ENCODE measurements around the gene HINT2.

- TF ChIP-seq CTCF (IDR thresholded peaks at IDR 0.05): no peak
- TF ChIP-seq EZH2 (IDR thresholded peaks at IDR 0.05; ENCODE audit: borderline replicate concordance, insufficient read depth, low read depth, low read length, poor library complexity, severe bottlenecking): no peak
Observed at GRCh38 chr9:35791297-35791921, 23.4 kb downstream of the HINT2 start, which contains the start of gene NPR2.

All from B cell (primary cell).